Activated CD4-positive, CD25-positive, alpha-beta regulatory T cell treated with anti-CD3 and anti-CD28 coated beads, Interleukin-2, amount 50 U/mL, for 24 hours (primary cell): Measurements from ENCODE around the gene SGTA.

Experiments used
- ATAC-seq, 2 donors: fragments of 150-1000 bp; cut with Tn5 transposase; one replicate each; pipeline ENCODE4 v1.10.0; 2021; ENCODE audit warnings: mild to moderate bottlenecking in 1 of 2, moderate library complexity in 1 of 2

SGTA gene

DNA sequence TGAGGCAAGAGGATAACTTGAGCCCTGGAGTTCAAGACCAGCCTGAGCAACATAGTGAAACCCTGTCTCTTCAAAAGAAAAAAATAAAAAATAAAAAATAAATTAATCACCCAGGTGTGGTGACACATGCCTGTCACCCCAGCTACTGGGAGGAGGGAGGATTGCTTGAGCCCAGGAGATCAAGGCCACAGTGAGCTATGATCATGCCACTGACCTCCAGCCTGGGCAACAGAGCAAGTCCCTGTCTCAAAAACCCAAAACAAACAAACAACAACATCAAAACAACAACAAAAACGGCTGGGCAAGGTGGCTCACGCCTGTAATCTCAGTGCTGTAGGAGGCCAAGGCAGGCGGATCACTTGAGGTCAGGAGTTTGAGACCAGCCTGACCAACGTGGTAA, 39.0 kb downstream of the SGTA start:
- no peak for ATAC-seq

DNA sequence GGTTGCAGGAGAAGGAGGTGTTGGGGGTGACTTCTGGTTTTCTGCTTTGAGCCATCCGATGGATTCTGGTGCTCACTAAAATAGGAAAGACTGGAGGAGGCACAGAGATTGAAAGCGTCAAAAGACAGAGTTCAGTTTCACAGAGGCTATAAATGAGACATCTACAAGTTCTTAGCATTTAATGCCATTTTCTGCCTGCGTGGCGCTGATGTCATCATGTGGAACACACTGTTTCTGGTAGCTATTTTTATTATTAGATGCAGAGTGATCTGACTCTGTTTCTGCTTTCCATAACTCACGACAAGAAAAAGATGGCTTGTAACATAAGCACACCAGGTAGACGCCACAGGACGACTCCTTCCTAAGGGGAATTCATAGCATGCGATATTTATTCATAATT, 40.0 kb downstream of the SGTA start:
- ATAC-seq = no peak

DNA sequence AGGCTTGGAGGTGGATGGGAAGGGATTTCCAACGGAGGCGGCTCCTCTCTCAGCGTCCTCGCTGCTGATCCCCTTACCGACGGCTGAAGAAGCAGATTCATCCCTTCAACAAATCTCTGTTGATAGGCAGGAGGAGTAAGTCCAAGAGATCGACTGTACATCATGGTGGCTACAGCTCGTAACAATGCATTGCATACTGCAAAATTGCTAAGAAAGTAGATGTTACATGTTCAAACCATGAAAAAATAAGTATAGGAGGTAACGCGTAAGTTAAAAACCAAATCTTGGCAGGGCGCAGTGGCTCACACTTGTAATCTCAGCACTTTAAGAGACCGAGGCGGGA, 42.8 kb downstream of the SGTA start:
- ATAC-seq = no peak

DNA sequence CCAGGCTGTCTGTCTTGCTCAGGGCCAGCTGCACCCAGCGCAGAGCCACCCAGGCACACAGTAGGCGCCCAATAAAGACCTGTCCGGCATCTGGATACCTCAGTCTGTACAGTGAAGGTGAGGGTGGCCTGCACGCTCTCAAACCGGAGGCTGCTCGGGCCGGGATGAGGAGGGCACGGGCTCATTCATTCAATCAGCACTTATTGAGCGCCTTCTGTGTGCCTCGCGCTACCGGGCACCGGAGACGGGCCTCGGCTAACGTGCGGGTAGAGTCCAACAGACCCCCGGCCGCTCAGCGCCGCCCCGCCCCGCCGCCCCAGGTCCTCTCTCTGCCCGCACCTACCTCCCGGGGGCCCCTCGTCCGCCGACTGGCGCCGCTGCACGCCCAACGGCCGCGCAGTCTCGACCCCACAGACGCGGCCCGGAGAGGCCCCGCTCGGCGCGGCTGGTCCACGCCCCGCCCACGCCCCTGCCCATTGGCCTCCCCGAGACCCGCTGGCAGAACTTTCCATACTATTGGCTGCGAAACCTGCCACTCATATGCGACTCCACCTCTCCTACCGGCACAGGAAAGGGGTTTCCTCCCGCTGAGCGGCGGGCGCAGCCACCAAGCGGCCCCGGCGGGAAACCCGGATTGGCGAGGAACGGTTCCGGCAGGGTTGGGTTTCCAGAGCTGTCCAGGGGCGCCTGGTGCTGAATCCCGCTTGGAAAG, 43.3 kb downstream of the SGTA start, which contains the start of gene SLC39A3:
Gene SLC39A3 (minus strand): TSS at position 416 of the 712 bp plus-strand sequence. CDS start 2,760 bp downstream, outside the sequence.
- peak; percentile 99 for ATAC-seq

DNA sequence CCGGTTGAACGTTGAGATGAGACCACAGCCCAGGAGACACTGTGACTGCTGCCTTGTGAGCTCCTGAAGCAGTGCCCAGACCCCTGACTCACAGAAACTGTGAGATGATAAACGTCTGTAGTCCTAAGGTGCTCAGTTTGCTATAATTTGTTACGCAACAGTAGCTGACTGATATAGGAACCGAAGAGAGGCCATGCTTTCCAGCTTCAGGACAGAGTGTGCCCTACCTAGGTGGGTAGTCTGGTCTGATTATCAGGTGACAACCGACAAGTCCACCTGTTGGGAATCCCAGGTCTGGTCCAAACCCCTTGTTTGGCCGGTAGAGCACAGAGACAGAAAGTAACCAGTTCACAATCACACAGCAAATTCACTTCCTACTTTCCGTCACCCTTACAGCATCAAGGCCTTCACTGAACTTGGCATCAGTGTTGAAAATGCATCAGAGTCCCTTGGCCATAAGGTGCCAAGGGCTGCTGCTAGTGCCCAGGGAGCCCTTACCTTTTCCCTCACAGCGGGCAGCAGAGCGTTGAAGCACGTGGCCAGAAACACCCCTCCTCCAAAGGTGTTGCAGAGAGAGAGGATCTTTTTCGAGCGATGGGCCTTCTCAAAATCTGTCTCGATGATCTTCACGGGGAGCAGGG, 46.4 kb downstream of the SGTA start:
- ATAC-seq = no peak

DNA sequence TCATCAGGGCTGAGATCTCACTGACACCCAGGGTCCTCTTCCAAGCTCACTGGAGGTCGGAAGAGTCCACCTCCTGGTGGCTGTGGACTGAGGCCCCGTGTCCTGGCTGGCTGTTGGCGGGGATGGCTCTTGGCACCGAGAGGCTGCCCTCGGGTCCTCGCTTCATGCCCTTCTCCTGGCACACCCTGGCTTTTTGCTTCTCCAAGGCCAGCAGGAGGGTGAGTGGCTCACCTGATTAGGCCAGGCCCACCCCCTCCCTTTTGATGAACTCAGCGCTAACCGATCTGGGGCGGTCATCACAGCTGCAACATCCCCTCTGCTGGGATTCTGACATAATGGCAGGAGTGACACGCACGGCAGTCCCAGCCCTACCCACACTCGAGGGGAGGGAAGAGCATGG, 47.7 kb downstream of the SGTA start:
- no peak for ATAC-seq

DNA sequence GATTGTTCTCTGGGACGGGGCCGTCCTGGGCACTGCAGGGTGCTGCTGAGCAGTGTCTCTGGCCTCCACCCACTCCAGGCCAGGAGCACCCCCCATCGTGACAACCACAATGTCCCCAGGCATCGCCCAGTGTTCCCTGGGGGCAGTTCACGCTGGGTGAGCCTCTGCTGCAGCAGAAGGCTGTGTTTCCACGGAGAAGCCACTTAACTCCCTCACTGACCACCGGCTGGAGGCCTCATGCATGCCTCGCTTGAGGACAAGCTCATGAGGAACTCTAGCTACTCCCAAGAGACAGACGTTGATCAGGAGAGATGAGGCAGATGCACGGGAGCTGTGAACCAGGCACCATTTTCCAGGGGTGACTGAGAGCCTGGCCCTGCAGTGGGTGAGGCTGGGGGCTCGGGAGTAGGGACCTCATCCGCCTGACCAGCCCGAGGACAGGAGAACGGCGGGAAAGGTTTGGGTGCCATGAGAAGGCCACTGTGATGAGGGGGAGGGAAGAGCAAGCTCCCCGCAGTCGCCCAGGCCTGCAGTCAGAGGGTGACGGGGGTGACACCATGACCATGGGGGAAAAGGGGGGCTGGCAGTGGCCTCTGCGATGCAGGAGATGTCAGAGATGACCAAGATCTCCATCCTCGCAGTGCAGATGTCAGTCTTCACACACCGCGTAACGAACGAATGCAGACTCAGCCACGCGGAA, 48.3 kb downstream of the SGTA start:
- no peak for ATAC-seq

DNA sequence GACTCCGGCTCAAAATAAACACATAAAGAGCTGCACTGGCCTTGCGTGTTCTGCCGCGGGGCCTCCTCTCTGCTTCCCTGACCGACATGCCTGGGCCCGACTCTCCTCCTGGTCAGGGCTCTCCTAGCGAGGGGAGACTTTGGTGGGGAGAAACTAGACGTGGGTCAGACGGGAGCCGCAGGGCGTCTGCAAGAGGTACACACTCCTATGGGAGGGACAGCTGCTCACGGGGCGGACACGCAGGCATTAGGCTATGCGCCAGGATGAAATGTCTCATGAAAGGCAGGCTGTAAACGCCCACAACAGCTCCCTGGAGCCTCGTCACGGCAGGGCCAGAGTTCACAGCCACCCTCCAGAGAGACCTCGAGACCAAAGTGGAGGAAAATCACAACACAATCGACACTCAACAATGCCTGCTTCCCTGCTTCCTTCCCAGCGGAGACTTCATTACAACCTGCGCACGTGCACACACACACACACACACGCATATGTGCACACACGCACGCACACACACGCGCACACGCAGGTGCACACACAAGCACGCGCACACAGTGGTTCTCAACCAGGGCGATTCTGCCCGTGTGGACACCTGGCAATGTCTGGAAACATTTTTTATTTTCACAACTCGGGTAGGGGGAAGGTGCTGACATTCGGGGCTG, 49.0 kb downstream of the SGTA start:
- no peak for ATAC-seq

DNA sequence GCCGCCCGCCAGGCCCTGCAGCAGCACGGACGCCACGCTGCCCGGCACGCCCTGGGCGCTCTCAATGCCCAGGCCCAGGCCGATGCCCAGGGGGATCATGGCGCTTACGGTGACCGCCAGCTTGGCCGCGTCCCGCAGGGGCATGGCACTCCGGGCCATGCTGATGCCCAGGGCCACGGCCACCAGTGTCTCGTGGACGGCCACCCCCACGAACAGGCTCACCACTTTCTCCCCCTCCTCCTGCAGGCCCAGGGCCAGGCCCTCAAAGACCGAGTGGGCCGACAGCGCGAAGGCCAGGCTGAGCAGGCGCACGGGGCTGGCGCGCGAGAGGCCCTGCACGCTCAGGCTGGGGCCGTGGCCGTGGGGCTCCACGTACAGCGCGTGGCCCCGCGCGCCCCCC, 50.2 kb downstream of the SGTA start:
- ATAC-seq = no peak

DNA sequence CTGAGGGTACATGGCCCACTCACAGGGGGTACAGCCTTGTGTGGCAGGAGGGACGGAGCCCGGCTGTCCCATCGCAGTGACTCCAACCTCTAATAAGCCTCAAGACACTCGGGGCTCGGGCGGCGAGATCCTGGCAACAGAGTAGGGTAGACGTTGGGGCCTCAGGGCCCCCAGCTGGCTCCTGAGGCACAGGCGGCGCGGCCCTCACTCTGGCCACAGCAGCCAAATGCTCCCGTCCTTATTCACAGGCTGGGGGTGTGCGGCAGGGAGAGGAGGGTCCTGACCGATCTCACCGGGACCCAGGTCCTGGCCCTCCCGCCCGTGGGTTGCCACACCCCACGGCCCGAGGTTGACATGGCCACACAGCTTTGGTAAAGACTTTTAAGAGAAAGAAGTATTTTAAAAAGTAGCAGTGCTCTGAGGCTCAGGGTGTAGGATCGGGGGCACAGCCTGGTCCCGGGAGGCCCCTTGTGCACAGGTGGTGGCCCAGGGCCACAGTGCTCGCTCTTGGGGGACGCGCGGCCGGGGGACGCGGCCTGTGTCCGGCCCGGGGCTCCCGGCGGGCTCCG, 50.8 kb downstream of the SGTA start:
- ATAC-seq = no peak

DNA sequence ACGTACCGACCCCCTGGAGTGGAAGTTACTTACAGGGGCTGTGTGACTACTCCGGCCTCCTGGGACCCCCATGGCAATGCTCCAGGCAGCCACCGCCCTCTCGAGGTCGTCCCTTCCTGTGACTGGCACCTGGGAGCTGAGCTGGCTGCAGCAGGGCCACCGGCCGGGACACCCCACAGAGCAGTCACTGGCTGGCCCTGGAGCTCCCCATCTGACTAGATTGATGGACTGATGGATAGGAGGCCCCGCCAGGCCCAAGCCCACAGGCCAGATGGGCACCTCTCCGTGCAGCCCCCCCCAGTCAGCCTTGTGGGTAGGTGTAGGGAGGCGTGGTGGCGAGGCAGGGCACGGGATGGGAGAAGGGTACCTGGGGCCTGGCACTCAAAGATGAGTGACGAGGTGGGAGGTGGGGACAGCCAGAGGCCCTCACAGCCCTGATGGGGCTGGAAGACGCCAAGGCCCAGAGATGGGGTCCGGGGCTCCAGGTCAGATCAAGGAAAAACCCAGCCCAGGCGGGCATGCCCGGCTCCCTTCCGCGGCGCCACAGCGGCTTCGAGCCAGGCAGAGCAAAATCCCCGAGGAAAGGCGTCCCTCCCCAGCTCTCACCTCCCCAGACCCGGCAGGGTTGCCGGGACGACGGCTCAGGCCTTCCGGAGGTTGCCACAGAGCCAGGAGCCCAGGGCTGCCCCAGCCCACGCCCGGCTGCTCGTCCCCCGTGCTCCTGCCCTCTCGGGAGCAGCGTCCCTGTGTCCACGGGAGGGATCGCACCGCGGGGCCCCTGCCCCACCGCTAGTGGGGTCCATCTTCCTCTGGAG, 51.7 kb downstream of the SGTA start:
- ATAC-seq = no peak

DNA sequence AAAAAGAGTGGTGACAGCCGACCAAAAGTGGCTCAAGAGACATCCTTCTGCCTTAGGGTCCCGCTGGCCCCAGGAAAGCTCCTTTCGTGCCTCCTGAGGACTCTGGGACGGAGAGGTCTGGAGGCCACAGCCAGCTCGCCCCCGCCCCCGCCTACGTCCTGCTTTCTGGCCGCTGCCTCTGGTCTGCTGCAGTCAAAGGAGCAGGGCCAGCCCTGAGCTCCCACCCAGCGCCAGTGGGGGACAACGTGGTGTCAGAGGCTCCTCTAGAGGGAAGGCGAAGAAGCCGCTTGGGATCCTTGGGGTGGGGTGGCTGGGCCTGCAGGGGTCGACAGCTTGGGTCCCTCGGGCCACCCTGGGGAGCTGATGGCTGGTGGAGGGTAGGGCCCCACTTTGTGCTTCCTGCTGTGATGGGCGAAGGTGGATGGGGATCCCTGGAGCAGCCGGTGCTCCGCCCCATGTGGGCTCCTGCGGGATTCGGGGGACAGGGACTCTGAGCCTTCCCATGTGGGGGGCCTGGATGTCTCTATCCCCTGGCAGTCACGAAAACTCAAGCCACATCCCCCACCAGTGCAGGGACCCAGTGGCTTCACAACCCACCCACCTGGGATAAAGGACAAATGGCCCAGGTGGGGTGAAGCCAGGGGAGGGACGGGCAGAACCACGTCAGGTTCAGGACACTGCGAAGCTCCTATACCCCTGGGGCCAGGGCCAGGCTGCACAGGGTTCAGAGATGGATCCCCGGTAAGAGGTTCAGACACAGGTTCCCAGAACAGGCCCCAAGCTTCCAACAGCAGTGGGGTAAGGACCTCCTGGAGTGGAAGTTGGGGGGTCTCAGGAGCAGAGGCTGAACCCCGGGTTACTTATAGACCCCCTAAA, 52.9 kb downstream of the SGTA start:
- no peak for ATAC-seq

DNA sequence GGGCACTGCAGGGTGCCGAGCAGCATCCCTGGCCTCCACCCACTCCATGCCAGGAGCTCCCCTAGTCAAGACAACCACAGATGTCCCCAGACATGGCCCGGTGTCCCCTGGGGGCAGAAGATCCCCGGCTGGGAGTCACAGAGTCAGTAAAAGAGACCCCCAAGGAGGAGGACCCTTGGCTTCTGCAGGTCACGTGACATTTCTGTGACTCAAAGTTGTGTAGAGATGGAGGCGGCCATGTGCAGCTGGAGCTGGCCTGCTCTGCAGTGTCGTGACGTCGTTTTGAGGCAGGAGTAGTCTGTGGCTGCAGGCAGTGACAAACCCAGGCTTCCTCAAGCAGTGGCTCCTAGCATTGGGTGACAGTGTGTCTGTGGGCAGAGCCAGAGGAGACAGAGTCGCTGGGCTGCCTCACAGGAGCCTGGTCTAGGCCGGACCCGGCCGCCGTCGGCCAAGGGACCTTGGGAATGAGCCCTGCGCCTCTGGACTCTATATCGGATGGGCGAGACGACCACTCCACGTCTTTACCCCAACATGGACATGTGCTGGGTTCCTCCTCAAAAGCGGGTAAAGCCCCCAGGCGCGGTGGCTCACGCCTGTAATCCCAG, 54.2 kb downstream of the SGTA start:
- ATAC-seq = no peak

DNA sequence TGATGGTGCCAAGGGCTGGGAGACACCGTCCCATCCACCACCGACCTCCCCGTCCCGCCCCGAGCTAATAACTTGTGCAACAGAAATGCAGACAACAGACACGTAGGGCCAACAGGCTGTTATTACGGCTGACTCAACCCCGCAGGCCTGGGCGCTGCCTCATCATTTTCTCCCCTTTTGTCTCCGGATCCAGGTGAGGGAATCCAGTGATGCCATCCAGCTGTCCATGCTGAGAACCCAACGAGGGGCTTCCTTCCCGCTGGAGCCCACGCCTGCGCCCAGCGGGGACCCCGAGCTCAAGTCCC, 55.5 kb downstream of the SGTA start:
- ATAC-seq = no peak

DNA sequence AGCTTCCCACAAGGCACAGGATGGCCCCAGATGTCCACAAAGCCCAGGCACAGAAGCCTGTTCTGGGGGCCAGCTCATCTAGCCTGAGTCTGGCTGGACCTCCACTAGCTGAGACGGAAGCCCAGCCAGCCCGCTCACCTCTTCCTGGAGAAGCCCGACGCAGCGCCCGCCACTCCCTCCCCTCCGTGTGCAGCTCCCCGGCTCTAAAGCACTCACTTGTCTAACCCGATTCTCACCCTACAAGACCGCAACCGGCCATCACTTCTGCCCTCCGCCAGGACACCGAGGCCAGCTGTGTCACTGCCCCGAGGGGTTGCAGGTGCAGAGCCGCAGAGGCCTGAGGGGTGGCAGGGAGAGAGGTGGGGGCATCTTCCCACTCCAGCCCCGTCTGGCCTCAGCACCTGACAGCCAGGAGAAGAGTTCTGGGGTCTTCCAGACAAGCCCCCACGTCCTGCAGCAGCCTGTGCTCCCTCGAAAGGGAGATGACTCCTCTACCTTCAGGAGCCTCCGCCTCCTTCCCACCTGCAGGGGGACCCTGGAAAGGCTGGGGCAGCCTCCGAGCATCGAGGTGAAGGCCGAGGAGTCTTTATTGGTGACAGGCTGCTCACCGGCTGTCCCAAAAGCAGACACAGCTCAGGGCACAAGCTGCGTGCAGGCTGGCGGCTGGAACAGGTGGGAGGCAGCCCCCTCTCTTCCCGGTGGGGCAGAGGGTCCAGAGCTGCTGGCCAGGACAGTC, 56.0 kb downstream of the SGTA start:
- ATAC-seq = no peak

DNA sequence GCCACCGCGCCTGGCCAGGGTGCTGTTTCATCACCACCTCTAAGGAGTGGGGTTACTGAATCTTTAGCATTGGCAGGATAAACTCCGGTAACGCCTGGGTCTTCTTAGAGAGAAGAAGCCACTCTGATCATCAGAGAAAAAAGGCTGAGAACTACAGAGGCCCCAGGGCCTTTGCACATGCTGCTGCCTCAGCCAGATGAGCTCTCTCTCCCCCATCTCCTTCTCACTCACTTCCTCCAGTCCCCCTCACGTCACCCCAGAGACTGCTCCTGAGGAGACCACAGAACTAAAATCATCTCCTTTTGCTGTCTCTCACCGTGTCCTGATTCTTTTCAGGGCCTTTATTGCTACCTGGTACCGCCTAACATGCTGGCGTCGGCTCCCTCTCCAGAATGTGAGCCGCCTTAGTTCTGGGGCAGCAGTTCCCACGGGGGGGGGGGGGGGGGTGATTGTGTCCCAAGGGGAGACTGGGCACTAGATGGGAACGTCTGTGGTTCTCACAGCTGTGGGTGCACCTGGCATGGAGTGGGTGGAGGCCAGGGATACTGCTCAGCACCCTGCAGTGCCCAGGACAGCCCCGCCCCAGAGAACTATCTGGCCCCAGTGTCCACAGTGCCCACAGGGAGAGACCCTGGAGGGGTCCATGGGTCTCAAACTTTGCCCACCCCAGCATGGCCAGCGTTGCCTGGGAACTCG, 56.8 kb downstream of the SGTA start:
- no peak for ATAC-seq

DNA sequence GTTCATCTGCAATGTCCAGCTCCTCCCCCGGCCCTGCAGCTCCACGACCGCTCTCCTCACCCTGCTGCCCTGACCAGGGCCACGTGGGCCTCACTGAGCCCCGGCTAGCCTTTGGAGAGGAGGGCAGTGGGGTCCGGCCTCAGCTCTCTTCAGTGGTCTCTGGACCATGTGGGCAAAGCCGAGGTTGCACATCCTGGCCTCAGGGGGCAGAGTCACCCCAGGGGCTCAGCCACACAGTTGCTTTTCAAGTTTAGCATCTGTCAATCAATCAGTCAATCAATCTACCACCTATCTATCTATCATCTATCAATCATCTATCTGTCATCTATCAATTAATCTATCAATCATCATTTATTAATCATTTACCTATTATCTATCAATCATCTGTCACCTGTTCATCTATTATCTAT, 58.9 kb downstream of the SGTA start:
- no peak for ATAC-seq

DNA sequence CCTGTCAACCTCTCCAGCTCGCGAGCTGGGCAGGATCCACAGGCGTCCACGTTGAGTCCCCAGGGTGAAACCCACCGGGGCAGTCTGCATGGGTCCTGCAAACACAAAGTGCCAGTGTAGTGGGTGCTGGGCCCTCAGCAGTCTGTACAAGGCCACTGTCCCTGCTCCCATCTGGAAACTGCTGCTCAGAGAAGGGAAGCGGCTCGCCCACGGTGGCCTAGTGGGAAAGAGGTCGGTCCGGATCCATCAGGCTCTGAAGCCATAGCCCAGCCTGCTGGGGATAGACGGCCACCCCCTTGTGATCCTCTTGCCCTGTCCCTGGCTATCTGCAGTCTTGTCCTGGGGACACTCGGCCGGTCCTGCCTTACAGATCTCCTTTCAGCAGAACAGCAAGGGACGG, 59.3 kb downstream of the SGTA start:
- no peak for ATAC-seq

DNA sequence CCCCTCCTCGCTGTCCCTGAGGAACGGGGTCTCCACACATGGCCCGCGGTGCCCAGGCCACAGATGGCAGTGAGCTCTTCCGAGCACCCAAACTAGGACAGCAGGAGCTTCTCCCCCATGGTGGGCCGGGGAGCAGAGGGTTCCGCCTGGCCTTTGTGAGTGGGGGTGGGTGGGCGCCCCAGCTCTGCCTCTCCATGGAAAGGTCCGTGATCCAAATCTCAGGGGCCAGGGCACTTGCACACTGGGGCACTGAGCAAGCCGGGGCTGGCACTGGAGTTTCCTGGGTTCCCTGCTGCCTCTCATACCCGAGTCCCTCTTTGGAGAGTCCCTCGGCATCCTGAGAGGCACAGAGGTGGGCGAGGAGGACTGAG, 59.7 kb downstream of the SGTA start:
- no peak for ATAC-seq
